Astrocyte (in vitro differentiated cells and primary cell): ENCODE results near the gene PHF24. TPM values are rescaled to one million over a fixed set of nuclear protein-coding genes. Genes with fewer than 3 reads are reported as not detected.
A peak's percentile ranks its signal among the peaks of the same experiment; 100 is the strongest.

Experiments
- DNase-seq: peaks from one replicate; pipeline ENCODE4 v3.0.0-alpha.2; 2010; ENCODE audit warnings: low read depth
- FAIRE-seq: peaks from 2 replicates; lab custom pipeline; 2011; peaks lifted over from hg19 to GRCh38; lab: Jason Lieb, UNC
- H2AFZ ChIP-seq: 2 replicates; pipeline ENCODE4 v1.6.0; 2012; ENCODE audit warnings: low read depth, low read length, inconsistent platforms
- H3K27ac ChIP-seq: 2 replicates; pipeline ENCODE4 v1.5.1; 2011; ENCODE audit warnings: low read depth, low read length, inconsistent platforms
- H3K27me3 ChIP-seq: 2 replicates; pipeline ENCODE4 v1.6.0; 2011; ENCODE audit warnings: low read length, inconsistent platforms; ENCODE audit not compliant: insufficient read depth
- H3K36me3 ChIP-seq: 2 replicates; pipeline ENCODE4 v1.5.1; 2011; ENCODE audit warnings: low read length, inconsistent platforms; ENCODE audit not compliant: insufficient read depth
- H3K4me1 ChIP-seq: 2 replicates; pipeline ENCODE4 v1.5.1; 2011; ENCODE audit warnings: low read length, inconsistent platforms; ENCODE audit not compliant: insufficient read depth
- H3K4me2 ChIP-seq: 2 replicates; pipeline ENCODE4 v1.6.0; 2012; ENCODE audit warnings: low read length, inconsistent platforms
- H3K4me3 ChIP-seq: 2 replicates; pipeline ENCODE4 v1.5.1; 2011; ENCODE audit warnings: low read depth, mild to moderate bottlenecking, low read length, inconsistent platforms; ENCODE audit not compliant: insufficient read depth
- H3K79me2 ChIP-seq: 2 replicates; pipeline ENCODE4 v1.6.0; 2012; ENCODE audit warnings: mild to moderate bottlenecking, low read length, inconsistent platforms; ENCODE audit not compliant: insufficient read depth
- H3K9ac ChIP-seq: 2 replicates; pipeline ENCODE4 v1.6.0; 2012; ENCODE audit warnings: mild to moderate bottlenecking, low read length, inconsistent platforms
- H3K9me3 ChIP-seq: 2 replicates; pipeline ENCODE4 v1.5.1; 2012; ENCODE audit warnings: low read depth, mild to moderate bottlenecking, low read length, inconsistent platforms; ENCODE audit not compliant: insufficient read depth
- H4K20me1 ChIP-seq: 2 replicates; pipeline ENCODE4 v1.6.0; 2012; ENCODE audit warnings: low read length, inconsistent platforms; ENCODE audit not compliant: insufficient read depth
- H3K27ac Mint-ChIP-seq: one replicate; pipeline ENCODE4 v1.8.0; 2021; ENCODE audit warnings: mild to moderate bottlenecking, mixed read lengths; ENCODE audit not compliant: unreplicated experiment
- H3K27me3 Mint-ChIP-seq: one replicate; pipeline ENCODE4 v1.8.0; 2021; ENCODE audit warnings: low read depth, mixed read lengths; ENCODE audit not compliant: unreplicated experiment
- H3K36me3 Mint-ChIP-seq: one replicate; pipeline ENCODE4 v1.8.0; 2021; ENCODE audit warnings: low read depth, mixed read lengths; ENCODE audit not compliant: unreplicated experiment
- H3K4me1 Mint-ChIP-seq: one replicate; pipeline ENCODE4 v1.8.0; 2021; ENCODE audit warnings: low read depth, mixed read lengths; ENCODE audit not compliant: unreplicated experiment
- H3K4me3 Mint-ChIP-seq: one replicate; pipeline ENCODE4 v1.8.0; 2021; ENCODE audit warnings: mild to moderate bottlenecking, moderate library complexity, mixed read lengths; ENCODE audit not compliant: unreplicated experiment
- H3K9me3 Mint-ChIP-seq: one replicate; pipeline ENCODE4 v1.8.0; 2021; ENCODE audit warnings: mild to moderate bottlenecking, mixed read lengths; ENCODE audit not compliant: unreplicated experiment
- CTCF ChIP-seq: IDR thresholded peaks from 2 replicates; pipeline ENCODE4 v1.5.1; 2011; ENCODE audit warnings: low read depth, mild to moderate bottlenecking, inconsistent platforms, low read length, moderate library complexity; ENCODE audit not compliant: insufficient read depth
- EZH2 ChIP-seq: IDR thresholded peaks from 2 replicates; pipeline ENCODE4 v1.6.1; 2012; ENCODE audit warnings: mild to moderate bottlenecking, low read length, inconsistent platforms; ENCODE audit not compliant: insufficient read depth
- total RNA-seq: library from RNA; stranded (reverse); gene quantifications from 2 replicates; pipeline ENCODE4 v1.2.1, GENCODE V29; 2021

The PHF24 gene
- total RNA-seq, 1 donor from 2014 or later, result 0.16 TPM

- no peak for FAIRE-seq
Observed at GRCh38 chr9:34984049-34984448, 26.0 kb downstream of the PHF24 start.

GRCh38 chr9:34985311-34985899 is 27.3 kb downstream of the PHF24 start:
- TF ChIP-seq CTCF, result peak; percentile 86
- no peak for TF ChIP-seq EZH2
- no peak overlapping the region for H2AFZ ChIP-seq
- no peak overlapping the region for H3K4me3 Mint-ChIP-seq
- peaks cover 4% of the 10 kb centered on the region for H3K4me1 Mint-ChIP-seq
- H4K20me1 ChIP-seq, result no peaks in the 10 kb centered on the region
- H3K9ac ChIP-seq, result no peak overlapping the region
- H3K36me3 ChIP-seq, result no peaks in the 10 kb centered on the region
- H3K9me3 ChIP-seq, result no peaks in the 10 kb centered on the region
- H3K27me3 ChIP-seq, result peaks cover 7% of the 10 kb centered on the region
- H3K4me1 ChIP-seq, result peaks cover 9% of the 10 kb centered on the region
- no peaks in the 10 kb centered on the region for H3K36me3 Mint-ChIP-seq
- peaks cover 15% of the 10 kb centered on the region for H3K27me3 Mint-ChIP-seq
- H3K4me2 ChIP-seq, result no peak overlapping the region
- FAIRE-seq (no peak), DNase-seq (peak; percentile 19)
- peak overlapping the region; percentile 68 for H3K27ac Mint-ChIP-seq
- no peak overlapping the region for H3K4me3 ChIP-seq
- no peaks in the 10 kb centered on the region for H3K79me2 ChIP-seq
- H3K9me3 Mint-ChIP-seq, result no peaks in the 10 kb centered on the region
- no peak overlapping the region for H3K27ac ChIP-seq

More at GRCh38 chr9:34984049-34984448, 26.0 kb downstream of the PHF24 start:
- H3K4me1 Mint-ChIP-seq, result peaks cover 4% of the 10 kb centered on the region
- H3K9ac ChIP-seq, result no peak overlapping the region
- no peak for TF ChIP-seq CTCF
- no peak for TF ChIP-seq EZH2
- no peaks in the 10 kb centered on the region for H3K36me3 Mint-ChIP-seq
- H3K9me3 ChIP-seq, result no peaks in the 10 kb centered on the region
- no peak overlapping the region for H3K27ac ChIP-seq
- no peak overlapping the region for H3K4me3 ChIP-seq
- no peak for DNase-seq
- peaks cover 28% of the 10 kb centered on the region for H3K27me3 Mint-ChIP-seq
- no peaks in the 10 kb centered on the region for H3K9me3 Mint-ChIP-seq
- H3K79me2 ChIP-seq, result no peaks in the 10 kb centered on the region
- H3K4me2 ChIP-seq, result no peak overlapping the region
- H3K27ac Mint-ChIP-seq, result no peak overlapping the region
- no peak overlapping the region for H2AFZ ChIP-seq
- H3K4me3 Mint-ChIP-seq, result no peak overlapping the region
- H4K20me1 ChIP-seq, result no peaks in the 10 kb centered on the region
- H3K36me3 ChIP-seq, result no peaks in the 10 kb centered on the region
- H3K27me3 ChIP-seq, result peaks cover 10% of the 10 kb centered on the region
- peaks cover 7% of the 10 kb centered on the region for H3K4me1 ChIP-seq

GRCh38 chr9:34986540-34987047 is 28.5 kb downstream of the PHF24 start:
- no peaks in the 10 kb centered on the region for H3K9me3 Mint-ChIP-seq
- H3K4me3 Mint-ChIP-seq, result no peak overlapping the region
- DNase-seq, result peak; percentile 18

More at GRCh38 chr9:34986540-34987047, 28.5 kb downstream of the PHF24 start:
- peak overlapping the region; percentile 75 for H3K27ac Mint-ChIP-seq
- H3K9ac ChIP-seq, result no peak overlapping the region
- no peak overlapping the region for H3K27ac ChIP-seq
- no peak overlapping the region for H3K4me3 ChIP-seq
- H3K79me2 ChIP-seq, result no peaks in the 10 kb centered on the region
- H4K20me1 ChIP-seq, result no peaks in the 10 kb centered on the region
- no peaks in the 10 kb centered on the region for H3K36me3 ChIP-seq
- no peaks in the 10 kb centered on the region for H3K9me3 ChIP-seq
- no peak overlapping the region for H2AFZ ChIP-seq
- H3K4me1 ChIP-seq, result peaks cover 19% of the 10 kb centered on the region
- H3K36me3 Mint-ChIP-seq, result peaks cover 2% of the 10 kb centered on the region
- no peak overlapping the region for H3K4me2 ChIP-seq
- H3K27me3 ChIP-seq, result peaks cover 4% of the 10 kb centered on the region
- H3K4me1 Mint-ChIP-seq, result peaks cover 10% of the 10 kb centered on the region
- H3K27me3 Mint-ChIP-seq, result peaks cover 14% of the 10 kb centered on the region
- no peak for FAIRE-seq
- TF ChIP-seq EZH2, result no peak
- no peak for TF ChIP-seq CTCF
